ENCODE results near the gene ORM1.
"Not testable (repeated sequence)": the region's sequence is repeated elsewhere in the genome, so short reads cannot be mapped to it uniquely, and the experiment has no call there.

DNA sequence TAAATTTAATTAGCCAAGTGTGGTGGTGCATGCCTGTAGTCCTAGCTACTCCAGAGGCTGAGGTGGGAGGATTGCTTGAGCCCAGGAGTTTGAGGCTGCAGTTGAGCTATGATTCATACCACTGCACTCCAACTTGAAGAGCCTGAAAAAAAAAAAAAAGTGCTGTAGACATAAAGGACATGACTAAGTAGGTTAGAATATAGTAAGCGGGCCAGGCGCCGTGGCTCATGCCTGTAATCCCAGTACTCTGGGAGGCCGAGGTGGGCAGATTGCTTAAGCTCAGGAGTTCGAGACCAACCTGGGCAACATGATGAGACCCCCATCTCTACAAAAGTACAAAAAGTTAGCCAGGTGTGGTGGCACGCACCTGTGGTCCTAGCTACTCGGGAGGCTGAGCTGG, 2.2 kb upstream of the ORM1 start:
- not testable (repeated sequence) for TF ChIP-seq GABPA, POLR2AphosphoS5 (IDR thresholded peaks at IDR 0.05; ENCODE audit: low read depth)
- TF ChIP-seq, protein P1, sequence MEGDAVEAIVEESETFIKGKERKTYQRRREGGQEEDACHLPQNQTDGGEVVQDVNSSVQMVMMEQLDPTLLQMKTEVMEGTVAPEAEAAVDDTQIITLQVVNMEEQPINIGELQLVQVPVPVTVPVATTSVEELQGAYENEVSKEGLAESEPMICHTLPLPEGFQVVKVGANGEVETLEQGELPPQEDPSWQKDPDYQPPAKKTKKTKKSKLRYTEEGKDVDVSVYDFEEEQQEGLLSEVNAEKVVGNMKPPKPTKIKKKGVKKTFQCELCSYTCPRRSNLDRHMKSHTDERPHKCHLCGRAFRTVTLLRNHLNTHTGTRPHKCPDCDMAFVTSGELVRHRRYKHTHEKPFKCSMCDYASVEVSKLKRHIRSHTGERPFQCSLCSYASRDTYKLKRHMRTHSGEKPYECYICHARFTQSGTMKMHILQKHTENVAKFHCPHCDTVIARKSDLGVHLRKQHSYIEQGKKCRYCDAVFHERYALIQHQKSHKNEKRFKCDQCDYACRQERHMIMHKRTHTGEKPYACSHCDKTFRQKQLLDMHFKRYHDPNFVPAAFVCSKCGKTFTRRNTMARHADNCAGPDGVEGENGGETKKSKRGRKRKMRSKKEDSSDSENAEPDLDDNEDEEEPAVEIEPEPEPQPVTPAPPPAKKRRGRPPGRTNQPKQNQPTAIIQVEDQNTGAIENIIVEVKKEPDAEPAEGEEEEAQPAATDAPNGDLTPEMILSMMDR (IDR thresholded peaks at IDR 0.05; ENCODE audit: insufficient read depth, low read length), result not testable (repeated sequence)

All from HL-60 (cell line).